NCI-H524 (cell line): ENCODE results near the gene TSPAN12.
A peak's percentile ranks its signal among the peaks of the same experiment; 100 is the strongest.
"Not testable (repeated sequence)": the region's sequence is repeated elsewhere in the genome, so short reads cannot be mapped to it uniquely, and the experiment has no call there.

Source experiments
- DNase-seq, 2 experiments: peaks; one replicate each; lab custom pipeline; 2025; lab: John Stamatoyannopoulos, UW

TSPAN12 gene

DNA sequence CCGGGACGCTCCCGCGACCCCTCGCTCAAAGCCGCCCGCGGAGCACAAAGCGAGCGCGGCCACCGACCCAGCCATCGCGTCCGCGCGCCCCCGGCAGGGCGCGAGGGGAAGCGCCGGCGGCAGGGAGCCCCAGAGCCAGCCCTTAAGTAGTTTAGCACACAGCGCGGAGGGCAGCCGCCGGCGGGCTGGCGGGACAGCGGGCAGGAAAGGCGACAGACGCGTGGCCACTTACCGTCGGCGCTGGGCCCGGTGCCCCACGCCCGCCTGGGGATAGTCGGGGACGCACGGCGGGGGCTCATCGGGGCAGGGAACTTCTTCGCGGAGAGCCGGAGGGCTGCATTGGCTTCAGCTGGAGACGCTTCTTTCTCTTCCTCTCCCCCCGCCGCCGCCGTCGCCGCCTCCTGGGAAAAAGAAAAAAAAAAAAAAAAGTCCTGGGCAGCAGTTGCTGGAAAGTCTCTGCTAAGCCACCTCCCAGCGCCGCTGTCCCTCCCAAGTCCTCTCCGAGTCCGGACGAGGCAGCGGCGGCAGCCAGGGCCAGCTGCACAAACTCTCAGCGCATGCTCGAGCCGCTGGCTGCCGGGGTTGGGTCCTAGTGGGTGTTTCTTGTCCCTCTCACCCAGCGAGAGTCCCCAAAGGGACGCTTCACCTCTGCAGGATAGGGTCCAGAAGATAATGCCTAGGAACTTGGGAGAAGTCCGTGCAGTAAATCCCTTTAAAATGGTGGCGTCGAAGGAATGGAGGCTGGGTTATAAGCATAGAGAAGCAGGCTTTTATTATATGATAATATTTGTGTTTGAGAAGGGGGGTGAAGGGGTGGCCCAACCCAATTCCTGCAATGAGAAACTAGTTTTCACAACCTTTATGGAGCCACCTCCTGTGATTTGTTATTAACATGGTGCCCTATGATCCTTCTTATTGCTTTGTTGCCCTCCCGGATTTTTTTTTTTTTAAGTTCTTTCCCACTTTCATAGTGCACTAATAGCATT is at the start of gene TSPAN12:
TSPAN12 (minus strand) TSS at position 557 of the 986 bp plus-strand sequence. CDS start 1,381 bp downstream, outside the sequence.
- DNase-seq, result peak; percentile 73 to 81

DNA sequence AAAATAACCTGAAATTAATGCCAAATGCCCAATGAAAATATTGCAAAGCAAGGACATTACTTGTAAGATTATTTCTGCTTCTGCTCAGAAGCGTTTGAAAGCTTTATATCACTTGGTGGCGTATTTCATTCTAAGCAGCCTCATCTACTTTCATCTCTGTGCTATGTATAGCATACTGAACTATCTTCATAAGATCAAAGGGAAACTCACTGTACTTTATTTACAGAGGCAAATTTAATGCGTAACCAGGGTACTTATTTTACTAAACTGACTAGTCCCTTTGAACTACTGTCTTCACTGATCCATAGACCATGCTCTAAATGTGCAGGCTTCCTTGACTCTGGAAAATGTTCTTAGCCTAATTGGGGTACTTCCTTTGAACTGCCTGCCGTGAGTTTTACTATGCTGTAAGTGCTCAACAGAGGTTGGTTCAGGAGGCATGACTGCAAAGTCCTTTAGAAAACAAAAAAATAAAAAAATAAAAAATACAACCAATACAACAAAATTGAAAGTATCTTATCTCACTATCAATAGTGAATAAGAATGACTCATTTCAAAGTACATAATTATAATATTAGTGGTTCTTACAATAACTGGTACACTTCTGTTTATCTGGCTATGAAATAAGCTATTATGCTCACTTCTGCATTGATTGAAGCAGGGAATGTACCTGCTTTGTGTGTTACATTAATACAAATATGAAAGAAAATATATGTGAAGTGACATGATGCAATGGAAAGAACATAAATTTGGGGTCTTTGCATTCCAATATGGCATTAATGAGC is 41.0 kb upstream of the TSPAN12 start:
- DNase-seq, result no peak

DNA sequence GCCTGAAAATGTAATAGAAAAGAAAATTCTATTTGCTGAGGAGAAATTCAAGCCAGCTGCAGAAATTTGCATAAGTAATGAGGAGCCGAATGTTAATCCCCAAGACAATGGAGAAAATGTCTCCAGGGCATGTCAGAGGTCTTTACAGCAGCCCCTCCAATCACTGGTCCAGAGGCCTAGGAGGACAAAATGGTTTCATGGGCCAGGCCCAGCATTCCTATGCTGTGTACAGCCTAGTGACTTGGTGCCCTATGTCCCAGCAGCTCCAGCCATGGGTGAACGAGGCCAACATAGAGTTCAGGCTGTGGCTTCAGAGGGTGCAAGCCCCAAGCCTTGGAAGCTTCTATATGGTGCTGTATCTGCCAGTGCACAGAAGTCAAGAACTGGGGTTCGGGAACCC is 37.3 kb upstream of the TSPAN12 start:
- not testable (repeated sequence) for DNase-seq

DNA sequence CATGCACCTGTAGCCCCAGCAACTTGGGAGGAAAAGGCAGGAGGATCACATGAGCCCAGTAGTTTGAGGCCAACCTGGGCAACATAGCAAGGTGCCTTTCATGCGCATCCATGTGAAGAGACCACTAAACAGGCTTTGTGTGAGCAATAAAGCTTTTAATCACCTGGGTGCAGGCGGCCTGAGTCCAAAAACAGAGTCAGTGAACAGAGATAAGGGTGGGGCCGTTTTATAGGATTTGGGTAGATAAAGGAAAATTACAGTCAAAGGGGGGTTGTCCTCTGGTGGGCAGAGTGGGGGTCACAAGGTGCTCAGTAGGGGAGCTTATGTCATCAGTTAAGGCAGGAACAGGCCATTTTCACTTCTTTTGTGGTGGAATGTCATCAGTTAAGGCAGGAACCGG is 27.7 kb upstream of the TSPAN12 start:
- DNase-seq, result not testable (repeated sequence)

DNA sequence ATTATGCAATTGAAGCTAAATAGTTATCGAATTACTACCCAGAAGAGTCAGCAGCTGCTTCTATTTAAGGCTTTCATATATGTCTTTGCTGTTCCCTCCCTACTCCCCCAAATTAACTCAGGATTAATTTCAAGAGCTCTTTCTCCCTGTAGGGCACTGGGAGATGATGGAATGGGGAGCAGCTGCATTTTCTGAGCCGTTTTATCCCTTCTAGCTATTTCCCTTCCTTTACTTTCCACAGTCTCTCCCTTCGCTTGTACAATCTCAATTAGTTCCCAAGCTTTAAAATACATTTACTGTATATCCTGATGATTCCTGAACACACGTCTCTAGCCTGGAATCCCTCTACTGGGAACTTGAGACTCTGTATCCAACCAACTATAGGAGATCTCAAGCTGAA is 19.8 kb upstream of the TSPAN12 start:
- peak; percentile 72 to 90 for DNase-seq

DNA sequence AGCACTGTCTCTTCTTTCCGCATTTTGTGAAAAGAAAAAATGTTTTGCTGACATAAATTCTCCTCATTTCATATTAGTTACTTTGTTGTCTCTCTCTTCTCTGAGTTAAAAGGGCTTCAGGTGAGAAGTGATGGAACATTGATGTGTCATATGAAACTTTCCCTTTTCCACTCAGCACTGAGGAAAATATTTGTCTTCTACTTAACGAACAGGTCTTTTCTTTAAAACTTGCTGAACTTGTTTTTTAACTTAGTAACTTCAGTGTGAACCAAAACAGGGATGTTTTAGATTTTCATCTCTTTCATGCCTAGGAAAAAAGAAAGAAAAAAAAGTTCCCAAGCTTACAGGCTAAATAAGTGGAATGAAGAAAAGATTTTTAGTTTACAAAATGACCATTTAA is 19.0 kb upstream of the TSPAN12 start:
- DNase-seq, result no peak

DNA sequence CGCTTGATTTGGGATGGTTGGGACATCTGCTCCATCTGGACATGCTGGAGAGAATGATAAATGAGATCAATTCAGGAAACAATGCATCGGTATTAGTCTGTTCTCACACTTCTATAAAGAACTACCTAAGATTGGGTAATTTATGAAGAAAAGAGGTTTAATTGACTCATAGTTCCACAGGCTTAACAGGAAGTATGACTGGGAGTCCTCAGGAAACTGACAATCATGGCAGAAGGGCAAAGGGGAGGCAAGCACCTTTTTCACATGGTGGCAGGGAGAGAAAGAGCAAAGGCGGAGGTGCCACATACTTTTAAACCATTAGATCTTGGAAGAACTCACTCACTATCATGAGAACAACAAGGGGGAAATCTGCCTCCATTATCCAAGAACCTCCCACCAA is 16.8 kb upstream of the TSPAN12 start:
- DNase-seq, result peak in 1 of 2 experiments; percentile 31

- DNase-seq, result no peak
Observed at GRCh38 chr7:120874016-120874415, 16.1 kb upstream of the TSPAN12 start.

DNA sequence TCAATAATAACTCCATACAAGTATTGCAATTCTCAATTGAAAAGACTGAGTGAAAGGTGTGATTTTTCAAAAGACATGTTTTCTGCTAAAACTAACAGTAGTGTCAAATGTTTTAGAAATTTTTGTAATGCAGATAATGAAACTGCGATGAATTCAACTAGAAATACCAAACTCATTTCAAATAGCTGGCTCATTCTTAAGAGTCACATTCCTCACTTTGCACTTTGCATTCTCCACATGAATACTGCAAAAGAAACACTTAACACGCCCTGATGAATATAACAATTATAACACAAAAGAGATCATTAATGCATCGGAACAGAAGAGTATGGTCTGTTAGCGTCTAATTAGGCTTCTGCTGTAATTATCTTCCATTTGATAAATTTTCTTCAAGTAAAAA is 15.5 kb upstream of the TSPAN12 start:
- DNase-seq, result no peak

- no peak for DNase-seq
Observed at GRCh38 chr7:120869700-120870099, 11.8 kb upstream of the TSPAN12 start.

GRCh38 chr7:120867932-120868331 is 10.0 kb upstream of the TSPAN12 start:
- no peak for DNase-seq

GRCh38 chr7:120865191-120865981 is 7.4 kb upstream of the TSPAN12 start:
- no peak for DNase-seq

DNA sequence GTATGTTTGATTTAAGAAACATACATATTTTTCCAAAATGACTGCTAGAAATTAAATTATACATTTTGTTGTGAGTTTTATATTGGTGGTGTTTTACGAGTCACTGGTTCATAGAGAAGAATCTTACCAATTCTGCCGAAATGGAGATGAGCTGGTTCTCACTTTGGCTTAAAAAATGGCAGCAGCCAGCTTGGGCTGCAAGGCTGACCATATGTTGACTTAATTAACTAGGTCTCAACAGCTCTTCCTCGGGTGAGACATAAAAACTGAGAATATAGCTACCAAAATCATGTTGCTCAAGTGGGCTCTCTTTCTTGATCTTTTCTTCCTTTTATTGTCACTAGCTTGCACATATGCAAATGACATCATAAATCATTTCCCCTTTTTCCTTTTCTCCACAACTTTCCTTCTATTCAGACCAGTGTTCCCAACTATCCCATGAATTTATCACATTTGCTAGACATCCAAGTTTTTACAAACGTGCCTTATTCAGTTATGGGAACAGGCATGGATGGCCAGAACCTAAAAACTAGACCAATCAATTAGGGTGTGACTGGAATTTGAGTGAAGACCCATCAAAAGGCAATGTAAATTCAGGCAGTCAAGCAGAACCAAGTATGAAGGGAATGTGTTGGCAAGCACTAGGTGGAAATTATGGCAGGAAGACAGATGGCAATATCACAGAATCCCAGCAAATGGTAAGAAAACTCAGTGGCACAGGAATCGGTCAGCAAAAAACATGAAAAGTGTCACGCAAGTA is 6.4 kb upstream of the TSPAN12 start:
- peak; percentile 51 to 82 for DNase-seq

DNA sequence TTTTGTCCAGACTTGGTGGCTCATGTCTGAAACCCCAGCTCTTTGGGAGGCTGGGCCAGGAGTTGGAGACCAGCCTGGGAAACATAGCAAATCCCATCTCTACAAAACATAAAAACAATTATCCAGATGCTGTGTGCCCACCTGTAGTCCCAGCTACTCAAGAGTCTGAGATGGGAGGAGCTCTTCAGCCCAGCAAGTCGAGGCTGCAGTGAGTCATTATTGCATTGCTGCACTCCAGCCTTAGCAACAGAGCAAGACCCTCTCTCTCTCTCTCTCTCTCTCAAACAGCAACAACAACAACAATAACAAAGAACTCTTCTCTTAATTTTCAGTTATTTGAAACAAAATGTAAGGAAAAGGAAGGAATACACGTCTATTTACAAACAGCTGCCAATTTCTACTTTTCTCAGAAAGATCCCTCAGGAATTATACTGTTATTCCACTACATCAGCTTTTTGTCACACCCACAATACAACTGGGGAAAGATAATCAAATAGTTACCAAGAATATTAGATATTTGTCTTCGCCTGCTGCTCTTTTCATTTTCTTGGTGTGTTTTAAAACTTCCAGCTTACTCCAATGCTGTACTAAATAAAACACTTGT is 5.1 kb upstream of the TSPAN12 start:
- DNase-seq, result peak in 1 of 2 experiments; percentile 53

DNA sequence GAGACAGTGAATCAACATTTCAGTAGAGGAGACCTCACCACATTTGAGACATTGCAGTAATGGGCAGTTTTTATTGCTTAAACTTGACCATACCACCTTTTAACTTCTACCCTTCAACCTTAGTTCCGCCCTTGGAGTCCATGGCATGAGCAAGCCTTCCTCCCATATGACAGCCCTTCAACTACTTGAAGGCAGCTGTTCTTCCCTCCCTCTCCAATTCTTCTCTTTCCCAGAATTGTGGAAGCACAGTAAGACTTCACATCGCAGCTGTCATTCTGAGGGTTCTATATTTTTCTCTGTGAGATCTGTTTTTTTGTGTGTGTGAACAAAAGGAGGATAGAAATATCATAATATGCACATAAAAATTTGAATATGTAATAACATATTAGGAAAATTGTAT is 2.2 kb upstream of the TSPAN12 start:
- DNase-seq, result peak; percentile 5 to 17

GRCh38 chr7:120859459-120859858 is 1.5 kb upstream of the TSPAN12 start:
- DNase-seq, result no peak

DNA sequence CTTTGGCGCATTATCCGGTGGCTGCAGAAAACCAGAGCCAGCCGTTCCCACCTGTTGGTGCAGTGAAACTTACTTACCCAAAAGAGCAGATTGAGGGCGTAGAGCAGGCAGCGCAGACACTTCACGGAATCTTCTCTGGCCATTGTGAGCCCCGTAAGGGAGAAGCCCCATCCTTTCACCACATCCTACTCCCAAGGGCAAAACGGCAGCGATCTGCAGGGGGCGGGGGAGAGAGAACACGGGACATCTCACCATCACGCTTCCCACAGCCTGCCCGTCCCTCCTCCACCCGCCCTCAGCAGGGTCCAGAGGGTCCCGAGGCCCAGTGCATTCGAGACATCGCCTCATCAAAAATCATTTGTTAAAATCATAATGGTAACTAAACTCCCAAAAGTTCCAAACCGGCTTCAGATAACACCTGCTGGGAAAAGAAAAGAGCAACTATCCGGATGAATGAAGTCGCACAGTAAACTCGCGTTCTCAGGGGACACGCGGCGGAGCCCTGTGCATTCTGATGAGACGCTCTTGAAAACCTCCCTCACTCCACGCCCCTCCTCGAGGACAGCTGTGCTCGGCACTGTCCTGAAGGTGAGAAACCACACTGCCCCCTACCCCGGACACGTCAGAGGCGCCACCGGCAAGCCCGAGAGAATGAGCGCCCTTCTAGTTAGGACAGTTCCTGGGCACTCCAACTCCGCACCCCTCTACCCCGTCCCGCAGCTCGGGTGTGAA is 1.2 kb downstream of the TSPAN12 start:
- peak; percentile 45 to 75 for DNase-seq

- DNase-seq, result no peak
Observed at GRCh38 chr7:120856198-120856597, 1.7 kb downstream of the TSPAN12 start.

- DNase-seq, result no peak
Observed at GRCh38 chr7:120852700-120853099, 5.2 kb downstream of the TSPAN12 start.

- peak; percentile 37 to 67 for DNase-seq
Observed at GRCh38 chr7:120843109-120843508, 14.8 kb downstream of the TSPAN12 start.
